Stimulated activated CD8-positive, alpha-beta memory T cell treated with anti-CD3 and anti-CD28 coated beads, Interleukin-15, amount 100 ng/mL, for 4 hours (primary cell): ENCODE results near the gene JPT2.
"Not testable (repeated sequence)": the region's sequence is repeated elsewhere in the genome, so short reads cannot be mapped to it uniquely, and the experiment has no call there.

Experiments used
- DNase-seq, 2 donors: peaks; one replicate each; pipeline ENCODE4 v3.0.0-alpha.2; 2020; ENCODE audit warnings: low read depth in 2 of 2

JPT2 gene

DNA sequence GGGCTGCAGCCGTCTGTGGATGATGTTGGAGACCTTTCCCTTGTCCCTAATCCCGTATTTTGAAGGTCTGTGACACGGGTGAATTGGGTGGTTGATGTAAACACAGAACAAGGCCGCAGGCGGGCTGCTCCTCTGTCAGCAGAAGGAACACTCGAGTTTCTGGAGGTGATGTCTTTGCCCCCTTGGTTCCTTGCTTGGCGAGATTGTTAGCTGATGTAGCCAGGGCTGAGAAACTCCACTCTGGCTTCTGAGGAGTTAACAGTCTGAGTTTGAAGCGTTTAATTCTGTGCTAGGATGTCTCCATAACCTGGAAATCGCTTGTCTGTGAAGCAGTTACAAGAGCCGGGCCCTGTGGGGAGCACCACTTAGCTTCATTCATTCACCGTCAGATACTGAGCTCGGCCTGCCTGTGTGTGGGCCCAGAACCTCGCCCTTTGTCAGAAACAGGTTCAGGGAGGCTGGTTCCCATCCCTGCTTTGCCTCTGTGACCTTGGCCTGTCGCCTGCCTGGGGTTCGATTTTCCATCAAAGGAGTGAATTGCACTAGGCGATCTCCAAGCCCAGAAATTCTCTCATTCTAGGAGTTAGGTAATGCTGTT lies 29.2 kb downstream of the JPT2 start:
- DNase-seq: no peak

DNA sequence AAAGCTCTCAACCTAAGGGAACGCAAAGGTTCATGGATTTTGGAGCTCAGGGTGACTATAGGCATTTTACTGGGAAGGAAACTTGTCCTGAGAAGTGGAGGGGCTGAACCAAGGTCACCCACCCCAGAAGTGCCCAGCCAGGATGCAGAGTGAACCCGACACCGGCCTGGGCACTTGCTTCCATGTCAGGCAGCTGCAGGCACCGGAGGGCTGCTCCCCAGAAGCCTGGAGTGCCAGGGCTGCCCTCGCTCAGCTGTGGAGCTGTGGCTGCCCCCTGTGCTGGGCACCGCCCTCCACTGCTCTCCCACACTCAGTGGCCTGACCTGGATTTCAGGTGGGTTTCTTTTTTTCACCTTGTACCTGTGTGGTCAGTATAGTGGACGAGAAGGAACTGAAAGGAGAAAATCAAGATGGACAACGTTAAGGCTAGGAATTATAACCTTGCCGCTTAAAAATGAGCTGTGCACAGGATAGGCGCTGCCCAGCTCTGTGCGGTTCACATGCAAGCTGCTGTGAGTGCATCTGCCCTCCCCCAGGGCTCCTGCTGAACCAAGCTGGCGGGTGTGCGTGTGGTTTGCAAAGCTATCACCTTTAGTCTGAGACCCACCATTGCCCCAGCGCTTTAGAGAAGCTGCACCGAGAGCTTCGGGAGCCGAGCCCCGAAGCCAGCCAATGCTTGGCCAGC lies 30.1 kb downstream of the JPT2 start:
- no peak for DNase-seq

GRCh38 chr16:1708768-1709180 lies 30.7 kb downstream of the JPT2 start:
- DNase-seq: peak in 1 of 2 donors; percentile 18

DNA sequence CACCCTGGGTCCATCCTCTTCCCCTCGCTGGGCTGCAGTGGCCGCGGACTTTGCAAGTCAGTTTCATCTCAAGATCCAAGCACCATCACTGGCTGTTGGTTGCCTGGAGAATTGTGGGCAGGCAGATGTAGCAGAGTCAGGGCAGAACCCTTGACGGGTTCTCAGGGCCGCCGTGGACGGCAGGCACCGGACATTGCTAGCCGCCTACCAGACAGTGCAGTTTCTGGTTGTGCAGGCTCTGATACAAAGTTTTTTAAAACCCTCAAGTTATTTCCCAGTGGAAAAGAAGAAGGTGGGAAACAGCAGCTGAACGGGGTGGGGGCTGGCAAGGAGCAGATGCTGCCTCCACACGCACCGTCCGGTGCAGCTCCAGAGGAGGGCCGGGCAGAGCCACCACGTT lies 31.3 kb downstream of the JPT2 start:
- no peak for DNase-seq

- DNase-seq: no peak
Measured at GRCh38 chr16:1710811-1711507, 32.9 kb downstream of the JPT2 start.

DNA sequence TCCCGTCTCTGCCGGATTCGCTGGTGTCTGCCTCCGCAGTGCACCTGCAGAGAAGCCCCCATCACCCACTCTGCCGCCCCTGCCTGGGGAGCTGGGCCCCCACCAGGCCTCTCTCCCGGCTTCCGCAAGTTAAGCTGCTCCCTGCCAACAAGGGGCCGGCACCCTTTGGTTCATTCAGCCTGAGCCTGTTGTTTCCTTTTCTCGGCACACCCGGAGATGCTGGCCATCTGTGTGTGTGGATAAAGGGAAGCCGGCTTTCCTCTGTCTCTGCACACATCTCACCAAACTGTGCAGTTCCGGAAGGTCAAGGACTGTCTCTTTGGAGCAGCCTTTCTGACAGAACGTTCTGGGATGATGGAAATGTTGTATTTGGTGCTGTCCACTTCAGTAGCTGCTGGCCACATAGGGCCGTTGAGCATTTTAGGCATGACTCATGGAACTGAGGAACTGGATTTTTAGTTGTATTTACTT lies 34.7 kb downstream of the JPT2 start:
- no peak for DNase-seq

DNA sequence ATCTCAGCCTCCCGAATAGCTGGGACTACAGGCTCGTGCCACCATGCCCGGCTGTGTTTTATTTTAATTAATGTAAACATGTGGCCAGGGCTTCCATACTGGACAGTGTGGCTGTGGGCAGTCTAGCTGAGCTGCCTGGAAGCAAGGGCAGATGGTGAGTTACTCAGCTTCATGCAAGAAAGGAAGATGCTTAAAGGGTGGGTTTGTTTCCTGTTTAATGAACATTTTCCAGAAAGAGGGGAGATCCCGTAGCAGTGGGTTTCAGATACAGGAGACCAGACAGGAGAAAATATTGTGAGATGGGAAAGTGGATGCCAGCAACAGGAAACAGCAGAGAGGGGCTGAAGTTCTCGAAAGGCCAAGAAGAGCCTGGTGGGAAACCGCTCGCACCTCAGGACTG lies 35.3 kb downstream of the JPT2 start:
- no peak for DNase-seq

GRCh38 chr16:1713933-1714332 lies 35.9 kb downstream of the JPT2 start:
- no peak for DNase-seq

- DNase-seq: no peak
Measured at GRCh38 chr16:1715220-1715619, 37.1 kb downstream of the JPT2 start.

GRCh38 chr16:1718236-1718635 lies 40.2 kb downstream of the JPT2 start:
- DNase-seq: not testable (repeated sequence)

DNA sequence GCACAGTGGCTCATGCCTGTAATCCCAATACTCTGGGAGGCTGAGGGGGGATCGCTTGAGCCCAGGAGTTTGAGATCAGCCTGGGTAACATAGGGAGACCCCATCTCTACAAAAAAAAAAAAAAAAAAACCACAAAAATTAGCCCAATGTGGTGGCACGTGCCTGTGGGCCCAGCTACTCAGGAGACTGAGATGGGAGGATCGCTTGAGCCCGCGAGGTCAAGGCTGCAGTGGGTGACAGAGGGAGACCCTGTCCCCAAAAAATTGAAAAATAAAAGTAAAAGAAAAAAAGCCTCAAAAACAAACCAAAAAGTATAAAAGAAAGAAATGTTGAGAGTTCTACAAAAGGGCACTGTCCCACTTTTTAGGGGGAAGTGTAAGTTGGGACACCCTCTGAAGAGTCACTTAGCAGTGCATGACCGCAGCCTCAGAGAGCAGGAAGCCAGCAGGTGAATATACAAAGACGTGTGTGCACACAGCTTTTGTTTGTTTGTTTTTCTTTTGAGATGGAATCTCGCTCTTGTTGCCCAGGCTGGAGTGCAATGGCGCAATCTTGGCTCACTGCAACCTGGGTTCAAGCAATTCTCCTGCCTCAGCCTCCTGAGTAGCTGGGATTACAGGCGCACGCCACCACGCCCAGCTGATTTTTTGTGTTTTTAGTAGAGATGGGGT lies 41.6 kb downstream of the JPT2 start:
- not testable (repeated sequence) for DNase-seq

DNA sequence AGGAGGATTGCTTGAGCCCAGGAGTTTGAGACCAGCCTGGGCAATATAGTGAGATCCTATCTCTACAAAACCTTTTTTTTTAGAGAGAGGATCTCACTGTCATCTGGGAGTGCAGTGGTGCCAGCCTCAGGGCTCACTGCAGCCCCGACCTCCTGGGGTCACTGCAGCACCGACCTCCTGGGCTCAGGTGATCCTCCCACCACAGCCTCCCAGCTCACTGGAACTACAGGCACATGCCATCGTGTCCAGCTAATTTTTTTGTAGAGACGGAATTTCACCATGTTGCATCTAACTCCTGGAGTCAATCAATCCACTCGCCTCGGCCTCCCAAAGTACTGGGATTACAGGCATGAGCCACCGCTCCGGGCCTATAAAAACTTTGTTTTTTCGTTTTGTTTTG lies 43.3 kb downstream of the JPT2 start:
- no peak for DNase-seq

- DNase-seq: no peak
Measured at GRCh38 chr16:1723450-1724147, 45.5 kb downstream of the JPT2 start.

DNA sequence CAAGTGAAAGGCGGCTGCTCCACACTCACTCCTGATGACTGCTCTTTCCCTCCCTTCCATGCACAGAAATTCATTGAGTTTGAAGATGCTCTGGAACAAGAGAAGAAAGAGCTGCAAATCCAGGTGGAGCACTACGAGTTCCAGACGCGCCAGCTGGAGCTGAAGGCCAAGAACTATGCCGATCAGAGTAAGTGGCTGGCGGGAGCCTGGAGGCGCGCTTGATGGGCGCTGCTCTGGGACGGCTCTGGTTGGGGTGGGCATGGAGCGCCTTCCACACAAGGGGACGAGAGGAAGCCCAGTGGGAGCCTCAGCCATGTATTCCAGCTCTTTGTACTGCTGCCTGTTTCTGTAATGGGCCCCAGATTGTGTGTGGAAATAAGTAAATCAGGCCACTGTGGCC lies 46.4 kb downstream of the JPT2 start:
- DNase-seq: no peak

GRCh38 chr16:1726661-1727502 lies 48.8 kb downstream of the JPT2 start:
- no peak for DNase-seq

- no peak for DNase-seq
Measured at GRCh38 chr16:1727651-1728624, 49.9 kb downstream of the JPT2 start.

DNA sequence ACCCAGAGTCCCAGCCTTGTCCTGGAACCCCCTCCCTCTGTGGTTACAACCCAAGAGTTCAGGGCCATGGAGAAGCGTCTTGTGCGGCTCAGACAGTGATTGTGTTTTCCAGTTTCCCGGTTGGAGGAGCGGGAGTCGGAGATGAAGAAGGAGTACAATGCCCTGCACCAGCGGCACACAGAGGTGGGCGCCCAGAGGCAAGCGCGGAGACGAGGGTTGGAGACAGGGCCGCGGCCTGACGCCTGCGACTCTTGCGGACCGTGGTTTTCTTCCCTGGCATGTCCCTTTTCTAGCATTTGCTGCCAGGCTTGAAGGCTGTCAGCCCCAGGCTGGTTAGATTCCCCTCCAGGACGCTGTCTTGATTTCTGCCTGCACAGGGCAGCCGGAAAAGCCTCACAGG lies 50.9 kb downstream of the JPT2 start:
- no peak for DNase-seq

- DNase-seq: no peak
Measured at GRCh38 chr16:1729445-1729844, 51.4 kb downstream of the JPT2 start.

DNA sequence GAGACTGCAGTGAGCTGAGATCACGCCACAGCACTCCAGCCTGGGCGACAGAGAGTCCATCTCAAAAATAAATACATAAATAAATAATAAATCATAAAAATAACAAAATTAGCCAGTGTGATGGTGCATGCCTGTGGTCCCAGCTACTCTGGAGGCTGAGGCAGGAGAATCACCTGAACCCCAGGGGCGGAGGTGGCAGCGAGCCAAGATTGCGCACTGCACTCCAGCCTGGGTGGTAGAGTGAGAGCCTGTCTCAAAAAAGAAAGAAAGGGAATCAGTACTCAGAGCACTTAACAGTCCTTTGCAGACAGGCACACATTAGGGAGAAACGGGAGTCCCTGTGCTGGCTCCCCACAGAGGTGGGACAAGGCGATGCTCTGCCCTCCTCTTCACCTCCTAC lies 53.0 kb downstream of the JPT2 start:
- no peak for DNase-seq

GRCh38 chr16:1731603-1732002 lies 53.5 kb downstream of the JPT2 start:
- no peak for DNase-seq
